Ovary (tissue), 3 donors: ENCODE data around the gene LPAR5.

Experiments used
- CTCF ChIP-seq, 3 donors: fragments of 450-650 bp in 2 of 3; fragments of 200-600 bp in 1 of 3; IDR thresholded peaks; one replicate each; pipeline versions ENCODE4 v1.5.1 to v1.8.0; 2016 to 2022; ENCODE audit warnings: antibody characterized with exemption in 3 of 3, mild to moderate bottlenecking in 1 of 3
- EP300 ChIP-seq: sonication (generic); formaldehyde crosslinking; IDR thresholded peaks from one replicate; pipeline ENCODE4 v1.6.1; 2017; ENCODE audit warnings: antibody characterized with exemption
- POLR2A ChIP-seq: fragments of 450-650 bp; IDR thresholded peaks from one replicate; pipeline ENCODE4 v1.6.1; 2017; ENCODE audit warnings: antibody characterized with exemption, mild to moderate bottlenecking, moderate library complexity
- donor health status: DM: no; HTN: no; CAD: no.

- no peak for TF ChIP-seq CTCF (IDR thresholded peaks at IDR 0.05)
- TF ChIP-seq POLR2A = no peak
- no peak for TF ChIP-seq EP300
Observed at GRCh38 chr12:6653987-6654386, 18.2 kb upstream of the LPAR5 start.
